Hematopoietic multipotent progenitor cell treated with erythropoietin and hydrocortisone succinate and interleukin-3 and kit ligand, for 4 days (in vitro differentiated cells): Measurements from ENCODE around the gene FRYL.
"Not testable (repeated sequence)": the region's sequence is repeated elsewhere in the genome, so short reads cannot be mapped to it uniquely, and the experiment has no call there.

Source experiments
- DNase-seq: peaks from one replicate; pipeline ENCODE4 v3.0.0-alpha.2; 2015

Gene FRYL

GRCh38 chr4:48779998-48780864 is at the start of gene FRYL:
TSS of gene FRYL (minus strand) at chr4:48780279. CDS start at chr4:48634410, 145,869 bp downstream.
- peak; percentile 100 for DNase-seq

- no peak for DNase-seq
These were observed 47.5 kb upstream of the FRYL start for GRCh38 chr4:48827622-48828021.

DNA sequence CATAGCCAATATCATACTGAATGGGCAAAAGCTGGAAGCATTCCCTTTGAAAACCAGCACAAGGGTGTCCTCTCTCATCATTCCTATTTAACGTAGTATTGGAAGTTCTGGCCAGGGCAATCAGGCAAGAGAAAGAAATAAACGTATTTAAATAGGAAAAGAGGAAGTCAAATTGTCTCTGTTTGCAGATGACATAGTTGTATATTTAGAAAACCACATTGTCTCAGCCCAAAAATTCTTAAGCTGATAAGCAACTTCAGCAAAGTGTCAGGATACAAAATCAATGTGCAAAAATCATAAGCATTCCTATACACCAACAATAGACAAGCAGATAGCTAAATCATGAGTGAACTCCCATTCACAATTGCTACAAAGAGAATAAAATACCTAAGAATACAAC is 41.4 kb upstream of the FRYL start:
- peak; percentile 64 for DNase-seq

DNA sequence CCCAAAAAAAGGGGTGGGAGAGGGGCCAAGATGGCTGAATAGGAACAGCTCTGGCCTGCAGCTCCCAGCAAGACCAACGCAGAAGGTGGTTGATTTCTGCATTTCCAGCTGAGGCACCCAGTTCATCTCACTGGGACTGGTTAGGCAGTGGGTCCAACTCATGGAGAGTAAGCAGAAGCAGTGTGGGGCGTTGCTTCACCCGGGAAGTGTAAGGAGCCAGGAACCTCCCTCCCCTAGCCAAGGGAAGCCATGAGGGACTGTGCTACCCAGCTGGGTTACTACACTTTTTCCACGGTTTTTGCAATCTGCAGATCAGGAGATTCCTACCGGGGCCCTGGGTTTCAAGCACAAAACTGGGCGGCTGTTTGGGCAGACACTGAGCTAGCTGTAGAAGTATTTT is 36.9 kb upstream of the FRYL start:
- DNase-seq, result no peak

- DNase-seq, result not testable (repeated sequence)
These were observed 36.2 kb upstream of the FRYL start for GRCh38 chr4:48816297-48816696.

DNA sequence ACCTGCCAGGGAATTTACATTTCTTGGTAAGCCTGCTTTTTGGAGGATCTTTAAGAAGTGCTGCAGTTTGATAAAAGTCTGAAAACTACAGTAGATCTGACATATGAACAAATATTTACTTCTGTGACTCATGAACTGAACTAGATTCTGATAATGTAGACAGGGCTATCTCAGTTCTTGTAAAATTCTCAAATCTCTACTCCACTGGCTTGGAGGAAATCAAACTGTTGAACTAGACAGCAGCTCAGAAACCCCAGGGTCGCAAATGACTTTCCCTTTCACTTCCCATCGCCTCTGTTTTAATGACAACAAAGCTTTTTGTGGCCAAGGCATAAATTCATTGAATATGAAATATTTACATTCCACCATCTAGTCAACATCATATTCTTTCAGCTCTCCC is 35.4 kb upstream of the FRYL start:
- DNase-seq, result no peak

- no peak for DNase-seq
These were observed 33.9 kb upstream of the FRYL start for GRCh38 chr4:48813964-48814363.

GRCh38 chr4:48812866-48813265 is 32.8 kb upstream of the FRYL start:
- no peak for DNase-seq

DNA sequence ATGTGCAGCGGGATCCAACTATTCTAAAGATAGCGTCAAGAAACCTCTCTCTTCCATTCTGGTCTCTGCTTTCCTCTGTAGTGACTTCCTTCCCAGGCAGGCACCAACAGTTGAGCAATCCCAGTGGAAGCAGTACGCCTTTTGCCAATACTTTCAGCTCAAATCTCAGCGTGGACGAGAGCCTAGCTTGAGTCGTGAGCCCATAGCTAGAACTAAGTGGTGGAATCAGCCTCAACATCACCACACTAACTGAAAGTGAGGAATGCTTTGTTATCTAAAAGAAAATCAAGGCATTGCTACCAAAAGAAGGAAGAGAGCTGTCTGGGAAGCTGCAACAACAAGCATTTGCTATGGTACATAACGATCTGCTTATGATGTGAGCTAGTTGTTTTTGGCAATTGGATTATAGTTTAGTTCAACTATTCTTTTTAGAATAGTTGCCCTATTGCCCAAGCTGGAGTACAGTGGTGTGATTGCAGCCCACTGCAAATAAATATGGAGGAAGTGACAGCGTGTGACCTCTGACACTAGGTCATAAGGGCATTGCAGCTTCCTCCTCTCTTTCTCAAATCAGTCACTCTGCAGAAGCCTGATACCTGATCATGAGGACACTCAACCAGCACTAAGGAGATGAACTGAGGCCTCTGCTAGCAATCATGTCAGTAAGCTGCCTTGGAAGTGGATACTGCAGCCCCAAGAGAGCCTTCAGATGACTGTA is 24.7 kb upstream of the FRYL start:
- no peak for DNase-seq

DNA sequence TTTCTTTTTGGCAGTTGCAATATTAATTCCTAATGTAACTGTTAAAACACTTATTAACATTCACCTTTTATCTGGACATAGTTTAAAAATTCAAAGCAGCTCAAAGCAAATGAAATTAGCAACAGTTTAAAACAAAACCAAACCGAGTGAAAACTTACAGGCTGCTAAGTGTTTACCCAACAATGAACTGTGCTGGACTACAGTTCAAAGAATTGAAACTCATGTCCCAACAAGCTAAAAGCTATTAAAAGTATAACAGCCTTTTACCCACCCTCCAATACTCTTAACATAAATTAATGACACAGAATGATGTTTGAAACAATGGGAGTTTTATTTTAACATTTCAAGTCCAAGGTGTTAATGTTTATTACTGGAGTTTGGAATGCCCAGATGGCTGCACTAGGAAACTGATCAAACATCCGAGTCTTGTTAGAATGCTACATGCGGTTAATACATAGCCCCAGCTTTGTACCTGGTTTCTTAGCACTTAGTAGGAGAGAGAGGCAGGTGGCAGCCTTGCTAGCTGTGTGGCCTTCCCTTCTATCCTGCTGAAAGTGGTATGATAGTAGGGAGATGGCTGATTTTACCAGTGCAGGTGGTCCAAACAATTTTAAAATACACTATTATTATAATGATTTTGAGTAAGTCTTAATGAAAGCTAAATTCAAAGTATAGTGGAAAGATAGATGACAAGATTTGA is 21.1 kb upstream of the FRYL start:
- no peak for DNase-seq

DNA sequence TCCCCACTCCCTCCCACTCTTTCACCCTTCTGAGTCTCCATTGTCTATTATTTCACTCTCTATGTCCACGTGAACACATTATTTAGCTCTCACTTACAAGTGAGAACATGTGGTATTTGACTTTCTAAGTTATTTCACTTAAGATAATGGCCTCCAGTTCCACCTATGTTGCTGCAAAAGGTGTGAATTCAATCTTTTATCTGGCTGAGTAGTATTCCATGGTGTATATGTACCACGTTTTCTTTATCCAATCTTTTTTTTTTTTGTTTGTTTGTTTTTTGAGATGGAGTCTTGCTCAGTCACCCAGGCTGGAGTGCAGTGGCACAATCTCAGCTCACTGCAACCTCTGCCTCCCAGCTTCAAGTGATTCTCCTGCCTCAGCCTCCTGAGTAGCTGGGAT is 20.1 kb upstream of the FRYL start:
- not testable (repeated sequence) for DNase-seq

DNA sequence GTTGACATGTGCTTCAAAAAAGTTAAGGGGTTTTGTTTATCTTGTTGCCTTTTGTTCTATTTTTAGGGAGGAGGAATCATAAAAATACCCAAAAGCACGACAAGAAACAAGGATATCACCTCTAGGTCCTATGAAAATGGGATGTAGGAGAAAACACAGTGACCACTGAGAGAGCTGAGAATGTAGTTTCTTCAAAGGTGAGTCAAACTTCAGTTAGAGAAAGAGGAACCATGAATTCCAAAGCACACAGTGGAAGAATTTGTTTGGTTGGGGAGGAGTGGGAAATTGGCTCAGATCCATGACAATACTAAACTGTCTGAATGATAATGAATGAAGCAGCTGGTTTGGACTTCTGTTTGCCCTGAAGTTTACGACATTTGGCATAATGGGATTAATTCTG is 19.1 kb upstream of the FRYL start:
- no peak for DNase-seq

GRCh38 chr4:48798117-48798516 is 18.0 kb upstream of the FRYL start:
- DNase-seq, result no peak

- no peak for DNase-seq
These were observed 17.0 kb upstream of the FRYL start for GRCh38 chr4:48796927-48797679.

DNA sequence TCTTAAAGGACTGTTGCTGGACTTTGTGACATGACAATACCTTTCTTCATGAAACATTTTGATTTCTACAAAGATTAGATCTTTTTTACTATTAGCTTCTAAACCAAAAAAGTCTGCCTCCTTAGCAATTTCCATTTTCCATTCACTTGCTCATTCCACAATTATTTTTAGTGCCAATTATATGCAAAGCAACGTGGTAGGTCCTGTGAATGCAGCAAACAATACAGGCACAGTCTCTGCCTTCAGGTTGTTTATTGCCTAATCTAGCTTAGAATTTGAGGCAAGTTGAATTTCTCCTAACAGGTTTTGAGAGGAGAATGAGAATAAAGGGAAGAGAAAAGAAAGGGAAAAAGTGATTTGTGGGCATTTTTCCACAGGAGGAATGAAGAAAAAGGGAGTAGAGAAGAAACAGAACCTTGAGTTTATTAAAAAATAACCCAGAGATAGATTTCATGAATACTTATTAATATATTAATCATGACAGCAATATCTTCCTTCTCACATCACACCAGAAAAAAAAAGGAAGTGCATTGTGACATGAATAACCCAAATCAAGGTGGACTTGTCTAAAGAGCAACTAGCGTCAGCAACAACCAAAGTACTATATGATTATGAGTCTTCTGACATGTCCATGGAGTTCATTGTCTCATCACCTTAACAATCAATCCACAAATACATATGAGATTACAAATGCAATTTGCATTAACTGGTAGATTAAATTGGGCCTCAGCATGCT is 16.3 kb upstream of the FRYL start:
- DNase-seq, result no peak

- DNase-seq, result no peak
These were observed 15.0 kb upstream of the FRYL start for GRCh38 chr4:48795108-48795507.

DNA sequence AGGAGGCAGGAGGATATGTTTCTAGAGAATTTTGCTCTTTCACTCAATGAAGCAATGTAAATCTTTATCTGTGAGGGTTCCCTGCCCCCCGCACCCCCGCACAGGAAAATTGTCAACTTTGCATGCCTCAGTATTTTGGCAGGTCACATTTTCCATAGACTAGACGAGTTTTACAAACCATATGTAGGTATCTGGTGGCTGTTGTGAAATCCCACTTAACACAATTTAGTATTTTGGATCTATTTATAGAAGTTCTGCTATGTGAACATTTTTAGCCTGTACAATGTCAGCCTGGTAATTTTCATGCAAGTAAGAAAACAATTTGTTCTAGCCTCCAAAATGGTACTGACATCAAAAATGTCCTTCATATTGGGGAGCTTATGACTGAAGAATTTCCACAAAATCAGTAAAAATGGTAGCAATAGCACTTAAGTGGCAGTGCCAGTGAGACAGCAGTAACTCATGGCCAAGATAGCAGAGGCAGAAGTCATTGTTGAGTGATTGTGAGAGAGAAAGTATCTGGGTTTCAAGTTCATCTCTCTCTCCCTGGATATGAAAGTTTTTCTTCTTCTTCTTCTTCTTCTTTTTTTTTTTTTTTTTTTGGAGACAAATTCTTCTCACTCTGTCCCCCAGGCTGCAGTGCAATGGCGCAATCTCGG is 12.4 kb upstream of the FRYL start:
- DNase-seq, result no peak

- no peak for DNase-seq
These were observed 11.2 kb upstream of the FRYL start for GRCh38 chr4:48791313-48791712.

GRCh38 chr4:48790561-48790960 is 10.5 kb upstream of the FRYL start:
- DNase-seq, result no peak

- no peak for DNase-seq
These were observed 7.0 kb upstream of the FRYL start for GRCh38 chr4:48787056-48787455.

GRCh38 chr4:48786549-48786948 is 6.5 kb upstream of the FRYL start:
- DNase-seq, result no peak

DNA sequence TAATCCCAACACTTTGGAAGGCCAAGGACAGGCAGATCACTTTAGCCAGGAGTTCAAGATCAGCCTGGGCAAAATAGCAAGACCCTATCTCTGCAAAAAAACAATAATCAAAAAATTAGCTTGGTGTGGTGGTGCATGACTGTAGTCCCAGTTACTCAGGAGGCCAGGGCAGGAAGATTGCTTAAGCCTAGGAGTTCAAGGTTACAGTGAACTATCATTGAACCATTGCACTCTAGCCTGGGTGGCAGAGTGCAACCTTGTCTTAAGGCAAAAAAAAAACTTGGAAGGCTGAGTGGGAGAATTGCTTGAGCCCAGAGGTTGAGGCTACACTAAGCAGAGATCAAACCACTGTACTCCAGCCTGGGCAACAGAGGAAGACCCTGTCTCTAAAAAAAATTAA is 5.2 kb upstream of the FRYL start:
- DNase-seq, result no peak
